ENCODE results near the gene TEF.

Gene TEF

DNA sequence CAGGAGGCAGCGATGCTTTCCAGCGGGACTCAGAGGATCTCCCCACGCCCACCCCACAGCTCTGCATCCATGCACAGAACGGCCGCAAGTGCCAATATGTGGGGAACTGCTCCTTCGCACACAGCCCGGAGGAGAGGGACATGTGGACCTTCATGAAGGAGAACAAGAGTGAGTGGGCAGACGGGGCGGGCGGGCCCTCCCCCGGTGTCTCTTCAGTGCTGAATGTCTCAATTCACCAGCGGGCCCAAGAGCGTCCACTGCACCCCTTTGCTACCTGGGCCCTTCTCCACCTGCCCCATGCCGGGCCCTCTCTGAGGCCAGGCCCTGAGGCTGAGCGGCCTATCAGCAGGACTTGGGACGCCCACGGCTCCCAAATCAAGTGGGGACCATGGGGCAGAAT is 25.8 kb upstream of the TEF start:
- DNase-seq: no peak

DNA sequence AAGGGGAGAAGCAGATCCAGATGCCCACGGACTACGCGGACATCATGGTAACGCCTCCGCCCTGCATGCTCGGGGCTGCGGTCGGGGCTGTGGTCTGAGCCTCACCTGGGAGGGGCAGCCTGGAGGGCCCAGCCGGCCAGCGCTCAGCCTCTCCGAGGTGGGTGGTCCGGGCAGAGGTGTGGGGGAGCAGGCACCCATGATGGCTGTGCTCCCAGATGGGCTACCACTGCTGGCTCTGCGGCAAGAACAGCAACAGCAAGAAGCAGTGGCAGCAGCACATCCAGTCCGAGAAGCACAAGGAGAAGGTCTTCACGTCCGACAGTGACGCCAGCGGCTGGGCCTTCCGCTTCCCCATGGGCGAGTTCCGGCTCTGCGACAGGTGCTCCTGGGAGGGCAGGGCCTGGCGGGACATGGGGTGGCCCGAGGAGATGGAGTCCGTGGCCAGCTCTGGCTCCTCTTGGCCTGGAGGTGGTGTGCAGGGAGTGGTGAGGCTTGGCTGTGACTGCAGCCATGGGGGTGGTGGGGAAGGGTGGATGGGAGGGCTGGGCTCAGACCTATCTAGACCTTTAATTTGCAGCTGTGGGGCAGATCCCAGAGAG is 25.2 kb upstream of the TEF start:
- no peak for DNase-seq

- DNase-seq: no peak
Measured at GRCh38 chr22:41357191-41357590, 24.6 kb upstream of the TEF start.

DNA sequence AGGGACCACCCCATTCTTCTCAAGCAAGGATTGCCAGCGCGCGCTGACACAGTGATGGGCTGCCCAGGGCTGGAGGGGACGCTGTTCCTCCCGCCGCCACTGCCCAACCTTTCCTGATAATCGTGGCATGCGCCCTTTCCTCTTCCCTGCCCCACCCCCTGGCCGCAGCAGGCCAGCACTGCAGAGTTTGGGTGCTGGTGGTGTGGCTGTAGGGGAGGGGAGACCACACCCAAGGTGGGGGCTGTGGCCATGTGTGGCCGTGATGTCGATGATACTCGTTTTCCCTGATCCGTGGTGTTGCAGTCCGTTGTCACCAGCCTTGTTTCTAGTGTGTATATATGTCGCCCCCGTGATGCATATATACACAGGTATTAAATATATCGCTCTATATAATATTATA is 22.8 kb upstream of the TEF start:
- no peak for DNase-seq

DNA sequence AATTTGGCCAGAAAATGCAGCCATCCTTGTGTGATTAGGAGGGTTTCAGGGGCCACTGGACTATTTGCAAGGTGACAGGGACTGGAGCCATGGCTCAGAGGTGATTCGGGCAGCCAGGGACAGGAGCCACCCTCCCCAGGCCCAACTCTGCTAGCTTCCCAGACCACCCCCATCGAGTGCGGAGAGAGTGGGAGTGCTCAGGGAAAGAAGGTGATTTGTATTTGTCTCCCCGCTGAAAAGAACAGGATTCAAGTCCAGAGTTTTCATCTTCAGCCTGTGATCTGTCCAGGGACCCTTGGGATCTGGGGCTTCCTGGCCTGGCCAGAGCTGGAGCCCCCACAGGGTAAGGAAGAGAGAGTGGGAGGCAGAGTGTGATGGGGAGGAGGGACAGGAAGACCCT is 22.4 kb upstream of the TEF start:
- no peak for DNase-seq

- no peak for DNase-seq
Measured at GRCh38 chr22:41360126-41360525, 21.6 kb upstream of the TEF start.

- DNase-seq: no peak
Measured at GRCh38 chr22:41361716-41362310, 19.9 kb upstream of the TEF start.

DNA sequence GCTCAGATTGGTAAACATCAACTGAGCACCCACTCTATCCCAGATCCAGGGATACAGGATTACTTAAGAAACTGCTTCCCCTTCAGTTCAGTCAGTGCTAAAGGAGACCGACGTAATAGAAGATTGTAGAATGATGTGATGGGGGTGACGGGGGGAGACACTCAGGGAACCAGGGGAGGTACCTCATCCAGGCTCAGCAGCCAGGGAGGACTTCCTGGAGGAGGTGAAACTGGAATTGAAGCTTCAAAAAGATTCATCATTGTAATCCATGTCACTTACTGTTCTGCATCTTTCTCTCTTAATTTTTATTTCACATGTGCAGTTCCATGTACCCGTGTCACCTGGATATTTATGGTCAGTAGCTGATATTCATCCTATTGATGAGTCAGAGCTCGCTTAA is 19.1 kb upstream of the TEF start:
- no peak for DNase-seq

- no peak for DNase-seq
Measured at GRCh38 chr22:41364233-41364632, 17.5 kb upstream of the TEF start.

GRCh38 chr22:41364955-41365354 is 16.8 kb upstream of the TEF start:
- DNase-seq: no peak

DNA sequence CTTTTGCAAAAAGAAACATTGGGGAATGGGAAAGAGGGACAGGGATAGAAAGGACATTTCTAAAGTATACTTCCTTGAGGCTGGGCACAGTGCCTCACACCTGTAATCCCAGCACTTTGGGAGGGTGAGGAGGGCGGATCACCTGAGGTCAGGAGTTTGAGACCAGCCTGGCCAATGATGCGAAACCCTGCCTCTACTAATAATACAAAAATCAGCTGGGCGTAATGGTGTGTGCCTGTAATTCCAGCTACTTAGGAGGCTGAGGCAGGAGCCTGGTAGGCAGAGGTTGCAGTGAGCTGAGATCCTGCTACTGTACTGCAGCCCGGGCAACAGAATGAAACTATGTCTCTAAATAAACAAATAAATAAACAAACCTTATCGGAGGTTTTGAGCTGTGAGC is 16.3 kb upstream of the TEF start:
- no peak for DNase-seq

GRCh38 chr22:41366323-41367029 is 15.3 kb upstream of the TEF start:
- DNase-seq: no peak

GRCh38 chr22:41367039-41367679 is 14.6 kb upstream of the TEF start:
- DNase-seq: peak; percentile 30 to 75

DNA sequence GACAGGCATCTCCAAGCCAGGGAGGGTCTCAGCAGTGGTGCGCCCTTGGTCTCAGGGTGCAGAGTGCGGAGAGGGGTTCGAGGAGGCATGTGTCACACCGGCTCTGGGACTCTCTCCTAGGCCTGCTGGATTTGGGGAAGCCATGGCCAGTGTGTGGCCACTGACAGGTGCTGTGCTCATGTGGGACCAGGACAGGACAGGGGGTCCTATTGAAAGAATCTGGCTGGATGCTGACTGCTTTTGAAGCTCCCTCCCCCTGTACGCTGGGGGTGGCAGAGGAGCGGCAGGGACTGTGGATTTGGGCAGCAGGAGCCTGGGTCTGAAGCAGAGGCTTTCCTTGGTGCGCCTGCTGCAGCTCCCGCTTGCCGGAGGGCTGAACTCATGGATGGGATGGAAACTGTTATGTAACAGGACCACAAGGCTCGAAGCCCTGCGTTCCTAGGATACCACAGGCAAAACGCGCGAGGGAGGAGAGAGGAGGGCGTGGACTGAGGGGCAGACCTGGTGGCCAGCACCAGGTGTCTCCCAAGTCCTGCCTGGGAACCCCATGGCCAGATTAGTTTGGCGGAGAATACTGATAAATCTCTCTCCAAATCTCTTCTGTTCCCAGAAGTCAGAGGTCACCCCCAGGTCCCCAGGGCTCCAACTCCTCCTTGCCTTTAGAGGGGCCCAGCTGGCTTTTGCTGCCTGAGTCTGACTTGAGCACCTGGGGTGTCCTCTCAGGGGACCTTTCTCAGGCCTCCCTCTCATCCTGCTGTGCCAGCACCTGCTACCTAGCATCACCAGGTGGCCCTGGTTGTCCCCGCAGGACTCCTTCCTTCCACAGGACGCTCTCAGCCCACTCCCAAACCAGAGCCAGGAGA is 13.8 kb upstream of the TEF start:
- DNase-seq: peak; percentile 16 to 29

GRCh38 chr22:41368543-41369423 is 13.0 kb upstream of the TEF start:
- no peak for DNase-seq

DNA sequence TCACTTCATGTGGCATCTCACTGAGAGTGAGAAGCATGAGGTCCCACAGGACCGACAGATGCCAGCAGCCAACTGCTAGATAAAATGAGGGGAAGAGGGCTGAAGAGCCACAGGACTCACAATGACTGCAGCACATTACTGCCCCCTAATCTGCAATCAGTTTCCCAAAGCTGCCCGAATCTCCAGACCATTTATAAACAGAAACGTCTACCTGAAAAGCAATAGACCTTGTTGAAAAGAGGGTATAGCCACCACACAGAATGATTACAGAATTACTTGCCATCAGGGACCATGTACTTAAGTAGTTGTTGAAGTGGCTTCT is 12.4 kb upstream of the TEF start:
- no peak for DNase-seq

GRCh38 chr22:41369837-41370236 is 11.9 kb upstream of the TEF start:
- DNase-seq: no peak

DNA sequence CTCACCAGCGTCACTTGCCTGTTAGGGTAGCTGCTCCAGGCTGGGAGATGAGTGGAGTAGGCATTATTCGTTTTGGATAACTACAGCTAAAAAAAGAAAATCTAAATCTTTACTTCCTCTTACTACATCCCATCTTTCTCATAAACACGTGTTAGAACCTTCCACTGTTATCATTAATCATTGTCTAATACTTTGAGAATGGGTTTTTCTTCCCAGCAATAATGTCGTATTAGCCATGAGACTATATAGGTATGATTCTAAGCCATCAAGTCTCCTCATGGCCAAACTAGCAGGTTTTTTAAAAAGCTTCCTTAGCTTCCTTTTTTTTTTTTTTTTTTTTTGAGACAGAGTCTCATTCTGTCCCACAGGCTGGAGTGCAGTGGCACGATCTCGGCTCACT is 3.9 kb upstream of the TEF start:
- no peak for DNase-seq

- DNase-seq: peak in 1 of 2 experiments; percentile 20
Measured at GRCh38 chr22:41380993-41381328, 781 bp upstream of the TEF start.

GRCh38 chr22:41382098-41382578 is 396 bp downstream of the TEF start:
- DNase-seq: peak; percentile 40 to 75

DNA sequence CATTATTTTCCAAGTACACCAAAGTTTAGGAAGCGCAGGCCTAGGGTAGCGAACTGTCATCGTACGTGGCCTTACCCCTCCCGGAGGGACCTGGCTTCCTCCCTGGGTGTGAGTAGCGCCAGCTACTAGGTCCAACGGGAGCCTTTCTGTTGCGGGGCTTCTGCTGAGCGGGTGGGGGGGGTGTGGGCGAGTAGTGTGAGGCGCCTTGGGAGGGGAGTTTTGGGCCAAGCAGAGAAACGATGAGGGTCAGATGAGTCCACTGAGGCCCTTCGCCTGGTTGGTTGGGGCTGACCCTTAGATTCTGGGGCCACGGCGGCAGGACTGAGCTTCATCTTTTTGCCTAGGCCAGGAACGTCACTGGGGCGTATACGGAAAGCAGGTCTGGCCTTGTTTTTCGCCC is 868 bp downstream of the TEF start:
- no peak for DNase-seq

GRCh38 chr22:41383085-41383484 is 1.3 kb downstream of the TEF start:
- no peak for DNase-seq
